ENCODE measurements around the gene OXTR. TPM values are rescaled to one million over a fixed set of nuclear protein-coding genes. Genes with fewer than 3 reads are reported as not detected.

OXTR gene
- total RNA-seq, 4 donors from 2014 or later: 0.27 to 4.2 (median 0.49) TPM; not detected in 1

DNA sequence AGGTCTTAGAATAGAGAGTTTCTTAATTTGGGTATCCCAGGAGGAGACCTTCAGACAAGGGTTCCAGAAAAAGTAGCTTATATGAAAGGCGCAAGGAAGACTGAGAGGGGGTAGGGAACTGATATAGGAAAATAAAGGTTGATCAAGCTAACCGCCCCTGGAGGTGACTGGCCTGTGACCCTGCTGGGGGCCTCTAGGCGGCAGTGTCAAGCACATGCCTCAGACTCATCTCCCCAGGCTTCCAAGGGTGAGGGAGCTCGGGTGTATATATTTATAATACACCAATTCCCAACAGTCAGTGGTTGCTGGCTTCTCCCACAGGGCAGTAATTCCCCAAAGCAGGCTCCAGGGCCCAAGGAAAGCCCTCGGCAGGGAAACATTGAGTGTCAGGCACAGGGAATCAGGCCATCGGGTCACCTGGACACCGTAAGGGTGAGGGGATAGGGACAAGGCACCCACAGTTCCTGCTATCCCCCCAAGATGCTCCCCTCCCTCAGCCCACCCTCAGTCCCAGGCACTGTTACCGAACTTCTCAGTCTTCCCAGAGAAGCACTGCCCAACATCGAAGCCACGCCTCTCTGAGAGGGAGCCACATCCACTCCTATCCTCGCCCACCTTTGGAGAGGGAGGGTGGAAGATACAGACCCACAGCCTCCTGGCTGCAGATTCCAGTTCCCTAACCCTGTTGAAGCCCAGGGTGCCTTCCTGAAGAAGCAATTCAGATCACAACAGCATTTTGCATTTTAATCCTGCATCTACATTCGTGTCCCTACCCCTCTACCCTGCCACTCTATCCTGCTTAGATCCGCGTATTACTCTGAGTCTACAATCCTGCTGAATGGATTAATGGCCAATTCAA is 55.3 kb downstream of the OXTR start:
- no peak for ATAC-seq
- Histone ChIP-seq H3K9me3 (no peaks in the 10 kb centered on the region), H3K4me1 (no peaks in the 10 kb centered on the region), H3K27ac (no peak overlapping the region), H3K36me3 (no peaks in the 10 kb centered on the region), H3K27me3 (peaks cover 9% of the 10 kb centered on the region), H3K4me3 (no peak overlapping the region)
- 66 to 69% methylated on average over 9 to 11 of the region's 14 CpGs for WGBS, 2 donors (ENCODE audit: low coverage in 1 of 2)
- TF ChIP-seq, protein P1, sequence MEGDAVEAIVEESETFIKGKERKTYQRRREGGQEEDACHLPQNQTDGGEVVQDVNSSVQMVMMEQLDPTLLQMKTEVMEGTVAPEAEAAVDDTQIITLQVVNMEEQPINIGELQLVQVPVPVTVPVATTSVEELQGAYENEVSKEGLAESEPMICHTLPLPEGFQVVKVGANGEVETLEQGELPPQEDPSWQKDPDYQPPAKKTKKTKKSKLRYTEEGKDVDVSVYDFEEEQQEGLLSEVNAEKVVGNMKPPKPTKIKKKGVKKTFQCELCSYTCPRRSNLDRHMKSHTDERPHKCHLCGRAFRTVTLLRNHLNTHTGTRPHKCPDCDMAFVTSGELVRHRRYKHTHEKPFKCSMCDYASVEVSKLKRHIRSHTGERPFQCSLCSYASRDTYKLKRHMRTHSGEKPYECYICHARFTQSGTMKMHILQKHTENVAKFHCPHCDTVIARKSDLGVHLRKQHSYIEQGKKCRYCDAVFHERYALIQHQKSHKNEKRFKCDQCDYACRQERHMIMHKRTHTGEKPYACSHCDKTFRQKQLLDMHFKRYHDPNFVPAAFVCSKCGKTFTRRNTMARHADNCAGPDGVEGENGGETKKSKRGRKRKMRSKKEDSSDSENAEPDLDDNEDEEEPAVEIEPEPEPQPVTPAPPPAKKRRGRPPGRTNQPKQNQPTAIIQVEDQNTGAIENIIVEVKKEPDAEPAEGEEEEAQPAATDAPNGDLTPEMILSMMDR (IDR thresholded peaks at IDR 0.05): no peak
- no peak for TF ChIP-seq POLR2AphosphoS5 (IDR thresholded peaks at IDR 0.05)
- TF ChIP-seq POLR2A (IDR thresholded peaks at IDR 0.05): no peak
- no peak for TF ChIP-seq EP300 (IDR thresholded peaks at IDR 0.05)

- H3K27ac ChIP-seq: no peak overlapping the region
- ATAC-seq: no peak
- WGBS, 2 donors (ENCODE audit: low coverage in 1 of 2): 72% methylated on average over 2 of the region's 2 CpGs; no CpG with 5 or more reads in 1 of the 2 donors
Measured at GRCh38 chr3:8712908-8713255, 56.5 kb downstream of the OXTR start.

DNA sequence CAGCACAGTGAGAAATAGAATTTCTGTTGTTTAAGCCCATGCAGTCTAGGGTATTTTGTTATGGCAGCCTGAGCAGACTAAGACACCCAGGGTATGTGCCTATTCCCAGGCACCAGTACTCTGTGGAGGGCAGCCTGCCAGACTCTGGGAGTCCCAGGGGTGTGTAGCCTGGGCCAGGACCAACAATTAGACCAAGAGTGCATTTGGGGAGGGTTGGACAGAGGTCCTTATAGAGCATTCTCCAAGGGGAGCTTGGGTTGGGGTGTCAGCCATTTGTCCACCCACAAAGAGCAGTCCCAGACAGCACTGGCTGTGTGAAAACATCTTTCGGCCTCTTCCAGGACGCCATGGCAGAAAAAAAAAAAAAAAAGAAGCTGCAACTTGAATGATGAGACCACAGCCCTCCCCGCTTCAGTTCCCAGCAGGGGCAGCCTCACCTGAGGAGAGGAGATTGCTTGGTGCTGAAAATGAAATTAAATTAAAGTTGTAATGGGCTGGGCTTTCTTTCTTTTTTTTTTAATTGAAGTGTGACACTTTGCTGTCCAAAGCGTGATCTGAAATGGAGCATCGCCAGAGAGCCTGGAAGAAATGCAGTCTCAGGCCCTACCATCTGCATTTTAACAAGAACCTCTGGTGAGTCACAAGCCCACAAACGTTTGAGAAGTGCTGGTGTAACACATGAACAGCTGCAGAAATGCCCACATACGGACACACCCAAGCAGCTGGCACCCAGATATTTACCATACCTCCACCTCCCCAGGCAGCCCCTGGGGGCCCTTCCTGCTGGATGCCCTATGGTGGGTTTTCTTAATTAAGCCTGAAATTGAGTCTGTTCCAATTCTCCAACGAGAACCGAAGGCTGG is 57.1 kb downstream of the OXTR start:
- no peak for TF ChIP-seq POLR2A (IDR thresholded peaks at IDR 0.05)
- Histone ChIP-seq H3K27ac (no peak overlapping the region), H3K4me3 (no peak overlapping the region), H3K36me3 (no peaks in the 10 kb centered on the region), H3K4me1 (no peaks in the 10 kb centered on the region), H3K9me3 (no peaks in the 10 kb centered on the region), H3K27me3 (peaks cover 9% of the 10 kb centered on the region)
- WGBS, 2 donors (ENCODE audit: low coverage in 1 of 2): 59 to 60% methylated on average over 3 to 6 of the region's 9 CpGs
- no peak for ATAC-seq

More at GRCh38 chr3:8712908-8713255, 56.5 kb downstream of the OXTR start:
- H3K4me1 ChIP-seq: no peaks in the 10 kb centered on the region
- no peak overlapping the region for H3K4me3 ChIP-seq
- TF ChIP-seq, protein P1 (IDR thresholded peaks at IDR 0.05): no peak
- no peak for TF ChIP-seq POLR2A (IDR thresholded peaks at IDR 0.05)
- no peak for TF ChIP-seq EP300 (IDR thresholded peaks at IDR 0.05)
- no peak for TF ChIP-seq POLR2AphosphoS5 (IDR thresholded peaks at IDR 0.05)
- no peaks in the 10 kb centered on the region for H3K36me3 ChIP-seq
- H3K27me3 ChIP-seq: peaks cover 9% of the 10 kb centered on the region
- no peaks in the 10 kb centered on the region for H3K9me3 ChIP-seq

- H3K36me3 ChIP-seq: no peaks in the 10 kb centered on the region
- no peak for TF ChIP-seq EP300 (IDR thresholded peaks at IDR 0.05)
- peaks cover 1% of the 10 kb centered on the region for H3K27me3 ChIP-seq
- WGBS, 2 donors (ENCODE audit: low coverage in 1 of 2): 68% methylated on average over 5 to 6 of the region's 8 CpGs
- peaks cover 0 to 7% (median 0%) of the 10 kb centered on the region in 3 donors for H3K9me3 ChIP-seq
- no peak overlapping the region for H3K4me3 ChIP-seq
- no peak for ATAC-seq
- no peak overlapping the region for H3K27ac ChIP-seq
- no peaks in the 10 kb centered on the region for H3K4me1 ChIP-seq
Measured at GRCh38 chr3:8709801-8710507, 59.5 kb downstream of the OXTR start.

DNA sequence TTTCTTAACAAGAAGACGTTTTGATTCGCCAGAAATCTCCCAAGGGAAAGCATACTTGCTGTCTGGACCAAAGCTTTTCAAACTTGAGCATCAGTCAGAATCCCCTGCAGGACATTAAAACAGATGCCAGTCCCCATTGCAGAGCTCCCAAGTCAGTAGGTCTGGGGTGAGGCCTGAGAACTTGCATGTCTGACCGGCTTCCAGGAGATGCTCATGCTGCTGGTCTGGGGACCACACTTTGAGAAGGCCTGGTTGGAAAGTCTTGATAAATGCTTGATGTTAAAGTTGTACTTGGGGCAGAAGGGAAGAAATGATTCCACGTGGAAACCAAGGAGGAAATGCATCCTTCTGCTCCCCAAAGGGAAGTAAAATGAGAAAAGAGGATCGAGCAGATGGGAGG is 60.1 kb downstream of the OXTR start:
- Histone ChIP-seq H3K4me3 (no peak overlapping the region), H3K9me3 (peaks cover 0 to 7% (median 0%) of the 10 kb centered on the region in 3 donors), H3K27ac (no peak overlapping the region), H3K36me3 (no peaks in the 10 kb centered on the region), H3K27me3 (no peaks in the 10 kb centered on the region), H3K4me1 (no peaks in the 10 kb centered on the region)
- ATAC-seq: no peak
- TF ChIP-seq POLR2A (IDR thresholded peaks at IDR 0.05): no peak
- TF ChIP-seq, protein P1 (IDR thresholded peaks at IDR 0.05): no peak
- no peak for TF ChIP-seq POLR2AphosphoS5 (IDR thresholded peaks at IDR 0.05)
- TF ChIP-seq EP300 (IDR thresholded peaks at IDR 0.05): no peak
- WGBS, 2 donors (ENCODE audit: low coverage in 1 of 2): 67 to 82% methylated on average over 2 to 3 of the region's 5 CpGs

All from gastroesophageal sphincter (tissue), 4 donors.